Stimulated activated CD8-positive, alpha-beta memory T cell treated with anti-CD3 and anti-CD28 coated beads, Interleukin-7, amount 100 ng/mL, for 4 hours (primary cell): ENCODE data around the gene TLCD3B.
"Not testable (repeated sequence)": the region's sequence is repeated elsewhere in the genome, so short reads cannot be mapped to it uniquely, and the experiment has no call there.

Experiments
- DNase-seq, 2 donors: peaks; one replicate each; pipeline ENCODE4 v3.0.0-alpha.2; 2020; ENCODE audit warnings: low read depth in 2 of 2

The TLCD3B gene

GRCh38 chr16:30025574-30025973, 5.5 kb downstream of the TLCD3B start:
- no peak for DNase-seq

GRCh38 chr16:30025156-30025555, 5.9 kb downstream of the TLCD3B start:
- no peak for DNase-seq

- DNase-seq, result no peak
Observed at GRCh38 chr16:30024451-30024850, 6.6 kb downstream of the TLCD3B start.

GRCh38 chr16:30023586-30023985, 7.5 kb downstream of the TLCD3B start:
- no peak for DNase-seq

- DNase-seq, result no peak
Observed at GRCh38 chr16:30022887-30023286, 8.2 kb downstream of the TLCD3B start, which contains the start of gene C16orf92. Gene C16orf92 (plus strand): TSS chr16:30023198. CDS start chr16:30023341, 143 bp downstream.

- DNase-seq, result no peak
Observed at GRCh38 chr16:30018731-30019158, 12.3 kb downstream of the TLCD3B start.

GRCh38 chr16:30017937-30018336, 13.1 kb downstream of the TLCD3B start:
- DNase-seq, result not testable (repeated sequence)

- DNase-seq, result no peak
Observed at GRCh38 chr16:30017277-30017656, 13.8 kb downstream of the TLCD3B start.

- no peak for DNase-seq
Observed at GRCh38 chr16:30016555-30017276, 14.4 kb downstream of the TLCD3B start.

GRCh38 chr16:30015450-30015849, 15.6 kb downstream of the TLCD3B start:
- DNase-seq, result not testable (repeated sequence)

- DNase-seq, result not testable (repeated sequence)
Observed at GRCh38 chr16:30012598-30012997, 18.5 kb downstream of the TLCD3B start.

- no peak for DNase-seq
Observed at GRCh38 chr16:30011714-30012504, 19.2 kb downstream of the TLCD3B start.

- DNase-seq, result peak in 1 of 2 donors; percentile 32
Observed at GRCh38 chr16:30010844-30011713, 20.0 kb downstream of the TLCD3B start, which contains the start of gene DOC2A. Gene DOC2A (minus strand): TSS chr16:30011027. CDS start chr16:30010222, 805 bp downstream.

- DNase-seq, result no peak
Observed at GRCh38 chr16:30009990-30010843, 20.9 kb downstream of the TLCD3B start.

GRCh38 chr16:30009085-30009862, 21.8 kb downstream of the TLCD3B start:
- no peak for DNase-seq

- no peak for DNase-seq
Observed at GRCh38 chr16:30007378-30007895, 23.6 kb downstream of the TLCD3B start.

- no peak for DNase-seq
Observed at GRCh38 chr16:30006659-30007377, 24.3 kb downstream of the TLCD3B start.

GRCh38 chr16:30006095-30006473, 25.0 kb downstream of the TLCD3B start:
- DNase-seq, result no peak
